ENCODE data around the gene VASP. TPM values are rescaled to one million over a fixed set of nuclear protein-coding genes. Genes with fewer than 3 reads are reported as not detected.

Gene VASP
- total RNA-seq, 1 experiment from 2014 or later, result 102 TPM

DNA sequence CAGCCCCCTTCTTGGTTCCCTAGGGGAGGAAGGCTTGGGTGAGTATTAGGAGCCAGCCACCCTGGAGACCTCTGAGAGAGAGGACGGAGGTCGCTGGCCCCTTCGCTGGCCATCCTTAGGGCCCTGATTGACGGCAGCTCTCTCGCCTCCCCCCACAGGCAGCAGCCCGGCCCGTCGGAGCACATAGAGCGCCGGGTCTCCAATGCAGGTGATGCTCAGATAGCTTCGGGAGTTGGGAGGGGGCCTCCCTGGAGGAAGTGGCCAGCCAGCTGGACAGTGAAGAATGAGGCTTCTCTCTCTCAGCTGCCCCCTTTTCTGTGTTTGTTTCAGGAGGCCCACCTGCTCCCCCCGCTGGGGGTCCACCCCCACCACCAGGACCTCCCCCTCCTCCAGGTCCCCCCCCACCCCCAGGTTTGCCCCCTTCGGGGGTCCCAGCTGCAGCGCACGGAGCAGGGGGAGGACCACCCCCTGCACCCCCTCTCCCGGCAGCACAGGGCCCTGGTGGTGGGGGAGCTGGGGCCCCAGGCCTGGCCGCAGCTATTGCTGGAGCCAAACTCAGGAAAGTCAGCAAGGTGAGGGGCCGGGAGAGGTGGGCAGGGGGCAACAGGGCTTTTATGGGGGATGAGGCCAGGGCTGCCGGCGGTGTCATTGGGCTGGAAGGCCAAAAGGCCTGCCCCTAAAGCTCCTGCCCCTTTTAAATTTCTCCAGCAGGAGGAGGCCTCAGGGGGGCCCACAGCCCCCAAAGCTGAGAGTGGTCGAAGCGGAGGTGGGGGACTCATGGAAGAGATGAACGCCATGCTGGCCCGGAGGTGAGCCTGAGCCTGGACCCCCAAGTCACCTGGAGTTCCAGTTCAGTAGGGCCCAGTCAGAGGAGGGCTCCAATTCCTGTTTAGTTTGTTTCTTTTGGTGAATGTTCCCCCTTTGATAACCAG is 15.0 kb downstream of the VASP start:
- Histone ChIP-seq H3K9me3 (ENCODE audit: low read depth, low read length, poor library complexity, severe bottlenecking) (no peaks in the 10 kb centered on the region), H3K27ac (ENCODE audit: low read depth, low read length, poor library complexity, severe bottlenecking) (no peak overlapping the region), H3K4me3 (ENCODE audit: low read depth, low read length, poor library complexity, severe bottlenecking) (no peak overlapping the region), H3K27me3 (replicated peaks; ENCODE audit: insufficient read depth, low read depth, low read length, poor library complexity) (no peaks in the 10 kb centered on the region), H3K4me1 (ENCODE audit: insufficient read depth, low read length, poor library complexity, severe bottlenecking) (no peaks in the 10 kb centered on the region), H3K36me3 (ENCODE audit: insufficient read depth, low read length, poor library complexity, severe bottlenecking) (peaks cover 37% of the 10 kb centered on the region)
- TF ChIP-seq CTCF (conservative IDR thresholded peaks at IDR 0.05; ENCODE audit: low read depth, low read length) (no peak), EZH2 (IDR thresholded peaks at IDR 0.05; ENCODE audit: borderline replicate concordance, low read depth, low read length, poor library complexity, severe bottlenecking) (no peak)
- POLR2A ChIA-PET (ENCODE audit: low non-redundant PET), result no interaction called here
- no TSS peak for BruUV-seq (replicated peaks)
- CTCF ChIA-PET, result interaction anchor here (0.5 kb wide), 1 partner anchor 1195 kb away, joined by 3 read pairs; the partner anchor contains the start of gene PRKD2
- intact Hi-C loops (cut with micrococcal nuclease; ENCODE audit: unreplicated experiment), result no loop called here
- DNase-seq (ENCODE audit: low spot score), result no peak

GRCh38 chr19:45523642-45524256 is 16.5 kb downstream of the VASP start:
- BruUV-seq (replicated peaks), result no TSS peak
- intact Hi-C loops (cut with micrococcal nuclease; ENCODE audit: unreplicated experiment), result loop anchor here (1.0 kb wide), 2 partner anchors 120 to 170 kb away; no protein-coding TSS in a partner anchor
- H3K36me3 ChIP-seq (ENCODE audit: insufficient read depth, low read length, poor library complexity, severe bottlenecking), result peaks cover 30% of the 10 kb centered on the region

More at GRCh38 chr19:45523642-45524256, 16.5 kb downstream of the VASP start:
- TF ChIP-seq EZH2 (IDR thresholded peaks at IDR 0.05; ENCODE audit: borderline replicate concordance, low read depth, low read length, poor library complexity, severe bottlenecking) (no peak), CTCF (conservative IDR thresholded peaks at IDR 0.05; ENCODE audit: low read depth, low read length) (peak; percentile 92)
- DNase-seq (ENCODE audit: low spot score), result peak; percentile 93
- ChIA-PET POLR2A (ENCODE audit: low non-redundant PET) (no interaction called here), CTCF (no interaction called here)
- no peak overlapping the region for H3K27ac ChIP-seq (ENCODE audit: low read depth, low read length, poor library complexity, severe bottlenecking)
- H3K4me3 ChIP-seq (ENCODE audit: low read depth, low read length, poor library complexity, severe bottlenecking), result no peak overlapping the region
- H3K4me1 ChIP-seq (ENCODE audit: insufficient read depth, low read length, poor library complexity, severe bottlenecking), result peaks cover 6% of the 10 kb centered on the region
- no peaks in the 10 kb centered on the region for H3K9me3 ChIP-seq (ENCODE audit: low read depth, low read length, poor library complexity, severe bottlenecking)
- no peaks in the 10 kb centered on the region for H3K27me3 ChIP-seq (replicated peaks; ENCODE audit: insufficient read depth, low read depth, low read length, poor library complexity)

Measured in A673 (cell line).